Measurements from ENCODE around the gene PRMT2.
"Not testable (repeated sequence)": the region's sequence is repeated elsewhere in the genome, so short reads cannot be mapped to it uniquely, and the experiment has no call there.

Gene PRMT2

DNA sequence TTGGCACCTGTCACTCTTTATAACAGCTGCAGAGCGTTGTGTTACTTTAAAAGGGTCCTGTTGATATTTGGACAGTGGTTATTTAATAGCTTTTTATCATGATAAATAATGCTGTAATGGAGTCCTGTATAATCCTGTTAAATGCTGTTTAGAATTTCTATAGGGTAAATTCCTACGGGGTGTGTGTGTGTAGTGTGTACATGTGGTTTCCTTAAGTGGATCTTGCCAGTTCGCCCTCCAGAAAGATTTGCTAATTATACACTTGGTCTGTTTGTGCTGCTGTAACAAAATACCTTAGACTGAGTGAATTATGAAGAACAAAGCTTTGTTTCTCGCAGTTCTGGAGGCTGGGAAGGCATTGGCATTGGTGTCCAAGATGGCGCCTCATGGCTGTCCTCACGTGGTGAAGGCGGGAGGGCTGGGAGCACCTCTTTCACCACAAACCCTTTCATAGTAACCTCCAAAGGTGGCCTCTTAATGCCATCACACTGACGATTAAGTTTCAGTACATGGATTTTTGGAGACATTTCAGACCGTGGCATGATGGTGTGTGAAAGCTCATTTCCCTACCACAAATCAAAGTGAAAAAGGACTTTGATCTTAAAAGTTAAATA, 11.2 kb downstream of the PRMT2 start:
- DNase-seq, result no peak

DNA sequence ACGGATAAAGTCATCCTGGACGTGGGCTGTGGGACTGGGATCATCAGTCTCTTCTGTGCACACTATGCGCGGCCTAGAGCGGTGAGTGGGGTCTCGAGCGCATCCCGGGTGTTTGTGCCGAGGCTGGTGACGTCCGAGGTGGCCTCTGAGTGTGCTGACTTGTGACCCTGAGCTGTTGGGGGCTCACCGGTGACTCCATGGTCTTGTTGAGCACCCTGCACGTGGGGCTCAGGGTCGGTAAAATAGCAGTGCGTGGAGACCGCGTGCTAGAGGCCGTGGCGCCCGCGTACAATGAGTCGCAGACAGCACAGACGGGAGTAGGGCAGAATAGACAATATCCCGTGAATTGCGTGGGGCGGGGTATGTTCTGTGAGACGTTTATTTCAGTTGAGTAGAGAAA, 13.1 kb downstream of the PRMT2 start:
- DNase-seq, result no peak

DNA sequence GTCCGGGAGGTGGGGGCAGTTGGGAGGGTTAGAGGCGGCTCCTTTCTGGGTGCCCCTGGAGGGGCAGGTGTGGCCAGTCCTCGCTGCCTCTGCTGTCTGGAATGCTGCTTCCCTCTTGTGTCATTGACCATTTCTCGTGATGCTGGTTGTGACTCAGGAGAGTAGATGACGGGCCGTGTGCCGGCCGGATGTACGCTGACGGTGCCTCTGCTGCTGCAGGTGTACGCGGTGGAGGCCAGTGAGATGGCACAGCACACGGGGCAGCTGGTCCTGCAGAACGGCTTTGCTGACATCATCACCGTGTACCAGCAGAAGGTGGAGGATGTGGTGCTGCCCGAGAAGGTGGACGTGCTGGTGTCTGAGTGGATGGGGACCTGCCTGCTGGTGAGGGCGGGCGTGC, 13.9 kb downstream of the PRMT2 start:
- no peak for DNase-seq

DNA sequence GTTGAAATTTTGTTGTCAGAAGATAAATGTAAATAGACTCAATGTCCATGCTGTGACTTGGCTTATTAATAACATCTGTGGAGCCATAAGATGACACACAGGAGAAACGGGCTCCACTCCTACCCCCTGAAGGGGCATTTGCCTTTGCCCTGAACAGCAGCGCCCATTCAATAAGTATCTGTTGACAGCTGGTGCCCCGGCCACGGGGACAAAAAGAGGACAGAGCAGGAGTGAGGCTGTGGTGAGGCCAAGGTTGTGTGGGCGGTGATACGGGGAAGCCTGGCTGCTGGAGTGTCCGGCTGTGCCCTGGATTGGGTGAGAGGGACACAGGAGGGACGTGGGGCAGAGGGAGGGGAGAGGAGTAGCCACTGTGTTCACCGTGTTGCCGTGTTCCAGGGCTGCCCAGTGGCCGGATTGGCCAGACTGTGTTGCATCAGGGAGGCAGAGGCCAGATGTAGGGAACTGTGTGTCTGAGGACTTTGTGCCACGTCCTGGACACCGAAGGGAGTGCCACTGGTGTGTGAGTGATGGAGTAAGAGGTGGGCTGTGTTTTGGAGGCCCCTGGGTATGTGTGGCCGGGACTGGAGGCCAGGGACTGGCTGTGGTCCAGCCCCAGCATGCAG, 15.1 kb downstream of the PRMT2 start:
- no peak for DNase-seq

DNA sequence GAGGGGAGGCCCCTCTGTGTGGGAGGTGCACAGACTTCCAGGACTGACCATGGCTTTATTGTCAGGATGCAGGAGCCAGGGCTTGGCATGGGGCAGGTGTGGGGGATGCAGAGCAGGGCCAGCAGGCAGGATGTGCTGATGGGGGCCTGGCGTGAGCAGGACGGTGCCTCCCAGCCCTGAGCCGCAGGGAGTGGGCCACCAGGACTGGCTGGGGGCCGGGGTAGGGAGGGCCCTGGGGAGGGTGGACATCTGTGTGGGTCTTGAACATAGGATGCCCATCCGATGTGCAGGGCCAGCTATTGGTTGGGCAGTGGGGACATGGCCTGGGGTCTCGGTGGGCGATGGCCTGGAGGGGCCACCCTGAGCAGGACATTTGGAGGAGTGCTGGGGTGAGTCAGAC, 15.6 kb downstream of the PRMT2 start:
- DNase-seq, result no peak

DNA sequence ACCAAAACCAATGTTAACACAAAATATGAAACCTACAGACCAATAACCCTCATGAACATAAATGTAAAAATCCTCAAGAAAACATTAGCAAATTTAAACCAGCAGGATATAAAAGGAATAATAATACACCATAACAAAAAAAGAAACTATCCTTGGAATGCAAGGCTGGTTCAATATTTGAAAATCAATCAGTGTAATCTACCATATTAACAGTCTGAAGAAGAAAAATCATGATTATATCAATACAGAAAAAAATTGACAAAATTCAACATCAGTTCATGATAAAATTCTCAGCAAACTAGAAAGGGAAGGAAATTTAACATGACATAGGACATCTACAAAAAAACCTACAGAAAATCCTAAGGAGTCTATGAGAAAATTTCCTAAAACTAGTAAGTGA, 19.8 kb downstream of the PRMT2 start:
- DNase-seq, result no peak

DNA sequence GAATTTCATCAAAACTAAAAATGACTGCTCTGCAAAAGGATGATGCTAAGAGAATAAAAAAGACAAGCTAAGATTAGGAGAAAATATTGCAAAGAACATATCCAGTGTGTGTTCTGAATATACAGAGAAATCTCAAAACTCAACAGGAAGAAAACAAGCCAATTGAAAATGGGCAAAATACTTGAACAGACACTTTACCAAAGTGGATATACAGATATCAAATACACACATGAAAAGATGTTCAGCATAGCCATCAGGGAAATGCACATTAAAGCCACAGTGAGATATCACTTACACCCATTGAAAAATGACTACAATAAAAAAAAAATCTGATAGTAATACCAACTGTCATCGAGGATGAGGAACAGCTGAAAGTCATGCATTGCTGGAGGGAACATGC, 21.3 kb downstream of the PRMT2 start:
- no peak for DNase-seq

DNA sequence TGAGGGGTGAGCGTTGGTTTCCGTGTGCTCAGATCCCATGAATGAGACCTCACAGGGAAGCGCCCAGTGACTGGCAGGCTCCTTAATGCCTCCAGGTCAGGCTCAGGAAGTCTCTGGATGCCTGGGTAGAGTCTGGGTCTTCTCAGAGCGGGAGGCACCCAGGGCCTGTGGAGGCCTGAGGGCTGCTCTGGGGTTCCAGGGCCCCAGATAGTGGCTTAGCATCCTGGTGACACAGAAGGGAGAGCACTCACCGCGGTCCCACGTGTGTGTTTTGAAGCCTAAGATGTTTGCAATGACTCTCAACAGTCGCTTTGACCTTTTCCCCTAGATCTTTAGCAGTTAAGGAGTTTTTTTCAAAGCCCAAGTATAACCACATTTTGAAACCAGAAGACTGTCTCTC, 25.0 kb downstream of the PRMT2 start:
- no peak for DNase-seq

DNA sequence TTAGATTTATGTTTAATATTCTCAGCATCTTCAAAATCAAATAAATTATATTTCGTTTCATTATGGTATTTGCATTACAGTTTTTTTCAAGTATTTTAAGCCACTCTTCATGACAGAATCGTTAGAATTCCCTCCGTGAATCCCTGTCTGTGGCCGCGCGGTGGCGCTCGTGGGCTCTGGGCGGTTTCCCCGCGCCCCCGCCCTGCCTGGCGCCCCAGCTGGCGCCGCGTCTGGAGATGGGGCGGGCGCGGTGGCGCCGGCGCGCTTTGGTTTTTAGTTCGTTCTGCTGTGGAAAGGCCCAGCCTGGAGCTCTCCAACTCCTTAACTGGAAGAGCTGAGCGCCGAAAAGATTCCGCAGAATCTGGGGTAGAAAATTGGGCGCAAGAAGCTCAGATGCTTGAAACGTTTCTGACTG, 25.7 kb downstream of the PRMT2 start:
- DNase-seq, result no peak

DNA sequence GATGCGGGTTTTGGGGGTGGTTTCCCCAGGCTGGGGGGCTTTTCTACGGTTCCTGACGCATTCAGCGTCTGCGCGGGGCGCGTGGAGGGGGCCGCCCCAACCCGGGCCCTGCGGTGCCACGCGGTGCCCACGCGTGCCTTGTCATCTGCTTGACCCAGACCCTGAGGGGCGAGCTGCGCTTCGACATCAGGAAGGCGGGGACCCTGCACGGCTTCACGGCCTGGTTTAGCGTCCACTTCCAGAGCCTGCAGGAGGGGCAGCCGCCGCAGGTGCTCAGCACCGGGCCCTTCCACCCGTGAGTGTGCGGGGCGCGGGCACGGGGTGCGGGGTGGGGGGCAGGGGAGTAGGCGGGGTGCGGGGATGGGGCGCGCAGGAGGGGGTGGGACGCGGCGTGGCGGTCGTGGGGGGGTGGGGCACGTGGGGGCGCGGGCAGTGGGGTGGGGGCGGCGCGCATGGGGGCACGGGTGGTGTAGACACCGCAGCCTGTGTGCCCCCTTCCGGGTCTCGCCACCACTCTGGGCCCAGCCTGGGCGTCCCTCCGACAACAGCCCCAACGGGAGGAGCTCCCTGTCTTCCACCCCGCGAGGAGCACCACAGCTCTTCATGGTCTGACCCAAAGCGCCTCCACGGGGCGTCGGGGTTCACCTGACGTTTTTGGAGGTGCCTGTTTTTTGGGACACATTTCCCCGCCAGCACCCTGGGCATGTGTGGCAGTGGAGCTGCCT, 26.3 kb downstream of the PRMT2 start:
- no peak for DNase-seq

DNA sequence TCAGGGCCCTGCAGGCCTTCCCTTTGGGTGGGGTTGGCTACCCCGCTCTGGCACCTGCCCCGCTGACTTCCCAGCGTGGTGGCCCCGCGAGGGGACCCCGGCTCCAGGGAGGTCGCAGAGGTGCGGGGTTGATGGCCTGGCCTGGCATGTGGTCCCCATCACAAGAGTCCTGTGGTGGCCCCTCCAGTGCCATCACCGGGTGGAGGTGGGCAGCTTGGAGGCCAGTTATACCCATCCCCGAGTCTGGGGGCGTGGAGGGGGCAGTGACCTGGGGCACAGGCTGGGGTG, 26.8 kb downstream of the PRMT2 start:
- no peak for DNase-seq

DNA sequence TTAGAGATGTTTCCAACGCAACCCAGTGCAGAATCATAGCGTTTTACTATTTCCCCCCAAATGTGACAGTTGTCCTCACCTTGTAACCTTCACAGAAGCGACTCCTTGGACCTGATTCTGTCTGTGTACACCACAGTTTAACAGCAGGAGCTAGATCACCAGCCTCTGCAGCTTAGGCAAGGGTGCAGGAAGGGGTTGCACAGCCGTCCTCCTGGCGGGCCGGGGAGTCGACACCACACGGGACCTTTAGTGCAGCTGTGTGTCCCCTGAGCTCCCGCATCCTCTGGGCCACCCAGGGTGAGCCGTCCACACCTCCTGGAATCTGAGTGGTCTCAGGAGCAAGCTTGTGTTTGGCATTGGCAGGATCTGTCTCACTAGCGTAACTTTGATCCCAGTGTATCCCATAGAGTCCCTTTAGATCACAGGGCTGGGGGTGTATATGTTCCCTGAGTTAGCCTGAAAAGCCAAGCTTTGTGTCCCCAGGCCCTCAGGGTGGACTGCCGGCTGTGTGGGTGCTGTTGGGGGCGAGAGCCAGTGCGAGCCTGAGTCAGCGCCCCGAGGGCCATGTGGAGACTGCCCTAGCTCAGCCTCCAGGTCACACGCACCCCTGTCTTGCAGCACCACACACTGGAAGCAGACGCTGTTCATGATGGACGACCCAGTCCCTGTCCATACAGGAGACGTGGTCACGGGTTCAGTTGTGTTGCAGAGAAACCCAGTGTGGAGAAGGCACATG, 27.5 kb downstream of the PRMT2 start:
- no peak for DNase-seq

DNA sequence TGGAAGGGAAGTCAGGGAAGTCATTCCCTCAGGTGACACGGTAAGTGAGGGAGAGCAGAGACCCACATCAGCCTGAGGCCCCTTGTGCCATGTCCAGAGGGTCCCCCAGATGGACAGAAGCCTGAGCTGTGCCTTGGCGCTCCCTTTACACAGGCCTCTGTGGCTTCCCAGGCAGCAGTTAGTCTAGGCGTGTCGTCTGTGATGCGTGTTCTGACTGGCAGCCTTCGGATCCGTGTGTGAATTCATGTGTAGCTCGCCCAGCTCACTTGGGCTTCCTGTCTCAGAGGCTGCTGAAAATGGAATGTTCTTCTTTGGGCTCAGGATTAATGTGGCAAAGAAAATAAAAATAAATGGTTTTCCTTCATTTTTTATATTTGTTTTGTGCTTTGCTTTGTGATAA, 28.3 kb downstream of the PRMT2 start:
- DNase-seq, result no peak

DNA sequence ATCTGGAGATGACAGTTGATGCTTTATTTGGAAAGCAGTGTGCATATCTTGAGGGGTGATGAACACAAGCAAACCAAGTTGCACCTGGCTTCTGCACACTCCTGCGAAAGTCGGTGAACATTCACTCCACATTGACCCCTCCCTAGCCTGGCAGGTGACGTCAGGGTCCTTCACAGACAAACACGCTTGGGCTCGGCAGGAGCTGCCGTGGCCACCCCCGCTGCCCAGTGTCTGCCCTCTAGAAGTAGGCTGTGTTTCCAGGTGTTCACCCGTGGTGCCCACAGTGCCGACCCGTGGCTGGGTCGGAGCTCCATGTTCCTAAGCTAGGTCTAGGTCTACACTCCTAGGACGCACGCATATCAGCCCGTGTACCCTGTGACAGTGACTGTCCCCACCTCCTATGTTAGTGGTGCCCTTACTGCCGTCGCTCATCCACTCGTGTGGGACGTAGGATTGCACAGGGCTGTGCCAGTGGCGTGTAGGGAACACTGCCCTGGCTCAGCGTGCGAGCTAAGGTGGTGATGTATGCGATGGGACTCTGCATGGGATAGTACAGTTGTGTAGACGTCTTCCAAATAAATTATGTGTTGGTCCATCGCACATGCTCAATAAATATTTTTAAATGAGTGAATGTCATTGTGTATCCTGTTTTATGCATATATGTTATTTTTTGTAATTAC, 29.0 kb downstream of the PRMT2 start:
- no peak for DNase-seq

DNA sequence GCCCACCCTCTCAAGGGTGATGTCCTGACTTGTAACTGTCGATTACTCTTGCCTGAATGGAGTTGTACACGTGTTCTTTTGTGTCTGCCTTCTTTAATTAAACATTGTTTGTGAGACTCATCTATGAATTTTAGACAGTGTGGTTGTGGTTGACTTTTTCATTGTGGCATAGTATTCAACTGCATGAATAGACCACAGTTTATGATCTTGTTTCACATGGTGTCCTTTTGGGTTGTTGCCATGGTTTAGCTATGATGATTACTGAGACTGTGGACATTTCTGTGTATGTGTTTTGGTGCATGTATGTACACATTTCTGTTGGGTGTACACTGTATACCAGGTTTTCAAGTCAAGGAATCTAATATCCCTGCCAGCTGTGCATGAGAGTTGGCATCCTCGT, 30.1 kb downstream of the PRMT2 start:
- DNase-seq, result no peak

DNA sequence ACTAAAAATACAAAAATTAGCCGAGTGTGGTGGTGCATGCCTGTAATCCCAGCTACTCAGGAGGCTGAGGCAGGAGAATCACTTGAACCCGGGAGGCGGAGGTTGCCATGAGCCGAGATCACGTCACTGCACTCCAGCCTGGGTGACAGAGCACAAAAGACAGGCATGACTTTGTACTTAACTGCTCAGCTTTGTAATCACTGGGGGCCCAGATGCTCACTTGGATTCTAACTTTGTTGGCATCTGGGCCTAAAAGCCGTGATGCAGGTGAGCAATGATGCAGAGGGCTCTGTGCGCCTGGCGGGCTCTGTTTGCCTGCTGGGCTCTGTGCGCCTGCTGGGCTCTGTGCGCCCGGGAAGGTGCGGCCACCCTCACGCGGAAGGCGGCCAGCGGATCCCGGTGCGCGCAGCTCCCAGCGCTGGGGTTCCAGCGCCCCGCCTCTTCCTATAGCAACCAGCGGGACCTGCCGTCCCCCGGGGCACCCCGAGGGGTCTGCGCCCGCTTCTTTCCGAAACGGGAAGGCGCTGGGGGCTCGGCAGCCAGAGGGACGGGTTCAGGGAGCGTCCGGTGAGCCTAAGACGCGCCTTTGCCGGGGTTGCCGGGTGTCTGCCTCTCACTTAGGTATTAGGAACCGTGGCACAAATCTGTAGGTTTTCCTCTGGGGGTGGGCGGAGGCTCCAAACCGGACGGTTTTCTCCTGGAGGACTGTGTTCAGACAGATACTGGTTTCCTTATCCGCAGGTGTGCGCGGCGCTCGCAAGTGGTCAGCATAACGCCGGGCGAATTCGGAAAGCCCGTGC, 31.7 kb downstream of the PRMT2 start:
- no peak for DNase-seq

DNA sequence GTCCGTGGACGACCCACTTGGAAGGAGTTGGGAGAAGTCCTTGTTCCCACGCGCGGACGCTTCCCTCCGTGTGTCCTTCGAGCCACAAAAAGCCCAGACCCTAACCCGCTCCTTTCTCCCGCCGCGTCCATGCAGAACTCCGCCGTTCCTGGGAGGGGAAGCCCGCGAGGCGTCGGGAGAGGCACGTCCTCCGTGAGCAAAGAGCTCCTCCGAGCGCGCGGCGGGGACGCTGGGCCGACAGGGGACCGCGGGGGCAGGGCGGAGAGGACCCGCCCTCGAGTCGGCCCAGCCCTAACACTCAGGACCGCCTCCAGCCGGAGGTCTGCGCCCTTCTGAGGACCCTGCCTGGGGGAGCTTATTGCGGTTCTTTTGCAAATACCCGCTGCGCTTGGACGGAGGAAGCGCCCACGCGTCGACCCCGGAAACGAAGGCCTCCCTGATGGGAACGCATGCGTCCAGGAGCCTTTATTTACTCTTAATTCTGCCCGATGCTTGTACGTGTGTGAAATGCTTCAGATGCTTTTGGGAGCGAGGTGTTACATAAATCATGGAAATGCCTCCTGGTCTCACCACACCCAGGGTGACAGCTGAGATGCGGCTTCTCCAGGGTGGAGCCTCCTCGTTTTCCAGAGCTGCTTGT, 32.4 kb downstream of the PRMT2 start:
- no peak for DNase-seq

DNA sequence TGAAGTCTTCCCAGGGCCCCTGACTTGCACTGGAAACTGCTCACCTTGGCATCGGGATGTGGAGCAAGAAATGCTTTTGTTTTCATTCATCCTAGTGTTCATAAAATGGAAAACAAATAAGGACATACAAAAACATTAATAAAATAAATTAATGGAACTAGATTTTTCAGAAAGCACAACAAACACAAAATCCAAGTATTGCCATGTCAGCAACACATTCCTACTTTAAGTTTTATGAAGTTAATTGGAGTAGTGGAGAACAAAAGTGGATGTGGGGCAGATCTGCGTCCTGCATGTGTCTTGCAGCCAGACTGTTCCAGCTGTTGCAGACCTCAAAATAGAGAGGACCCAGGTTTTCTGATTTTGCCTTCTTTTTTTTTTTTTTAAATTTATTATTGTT, 32.9 kb downstream of the PRMT2 start:
- DNase-seq, result no peak

DNA sequence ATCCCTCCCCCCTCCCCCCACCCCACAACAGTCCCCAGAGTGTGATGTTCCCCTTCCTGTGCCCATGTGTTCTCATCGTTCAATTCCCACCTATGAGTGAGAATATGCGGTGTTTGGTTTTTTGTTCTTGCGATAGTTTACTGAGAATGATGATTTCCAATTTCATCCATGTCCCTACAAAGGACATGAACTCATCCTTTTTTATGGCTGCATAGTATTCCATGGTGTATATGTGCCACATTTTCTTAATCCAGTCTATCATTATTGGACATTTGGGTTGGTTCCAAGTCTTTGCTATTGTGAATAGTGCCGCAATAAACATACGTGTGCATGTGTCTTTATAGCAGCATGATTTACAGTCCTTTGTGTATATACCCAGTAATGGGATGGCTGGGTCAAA, 33.4 kb downstream of the PRMT2 start:
- DNase-seq, result not testable (repeated sequence)

DNA sequence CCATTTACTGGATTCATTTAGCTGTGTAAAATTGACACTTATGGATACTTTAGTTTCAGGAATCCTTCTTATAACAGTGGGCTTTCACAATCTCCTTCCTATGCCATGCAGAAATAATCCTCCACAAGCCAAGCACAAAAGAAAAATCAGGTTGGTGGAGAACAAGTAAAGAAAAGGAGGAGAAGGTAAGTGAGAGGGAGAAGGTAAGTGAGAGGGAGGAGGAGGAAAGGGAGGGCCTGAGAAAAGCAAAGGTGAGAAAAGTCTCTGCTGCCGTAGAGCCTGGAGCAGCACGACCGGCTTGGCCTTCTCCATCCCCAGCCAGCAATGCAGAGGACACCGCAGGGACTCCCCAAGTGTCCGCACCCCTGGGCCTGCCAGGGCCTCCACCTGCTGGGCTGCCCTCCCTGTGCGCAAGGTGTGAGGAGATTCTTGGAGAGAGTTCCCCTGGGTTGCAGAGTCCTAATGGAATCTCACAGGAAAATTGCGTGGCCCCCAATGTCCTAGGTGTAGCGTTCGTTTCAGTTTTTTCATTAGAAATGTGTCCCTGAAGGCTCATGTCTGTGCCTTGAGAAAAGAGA, 39.0 kb downstream of the PRMT2 start:
- DNase-seq, result no peak

DNA sequence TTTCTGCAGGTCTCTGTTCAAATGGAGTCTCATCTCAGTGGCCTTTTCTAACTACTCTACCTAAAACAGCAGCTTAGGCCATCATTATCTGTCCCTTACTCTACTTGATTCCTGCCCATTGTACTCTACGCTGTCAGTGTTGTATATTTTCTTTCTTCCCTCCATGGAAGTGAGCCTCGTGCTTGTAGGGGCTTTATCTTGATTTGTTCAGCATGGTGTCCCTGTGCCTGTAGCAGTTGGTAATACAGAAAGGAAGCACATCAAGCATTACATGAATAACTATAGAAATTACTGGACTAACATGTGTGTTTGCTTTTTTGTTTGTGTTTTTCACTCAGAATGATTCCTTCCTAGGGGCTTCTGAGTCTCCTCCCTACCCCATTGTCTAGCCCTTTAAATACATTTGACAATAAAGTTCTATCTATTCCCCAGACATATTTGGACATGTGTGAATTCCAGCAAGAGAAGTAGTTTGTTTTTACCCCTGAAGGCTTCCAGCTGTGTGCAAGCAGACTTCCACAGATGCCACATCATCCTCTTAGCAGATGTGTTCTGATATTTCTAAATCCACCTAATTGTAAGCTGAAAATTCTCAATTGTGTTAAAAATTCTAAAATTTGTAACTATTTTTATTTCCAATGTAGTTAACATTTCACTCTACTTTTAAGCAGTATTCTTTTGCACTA, 40.3 kb downstream of the PRMT2 start:
- DNase-seq, result no peak
